ENCODE results near the gene P3H1.
"Not testable (repeated sequence)": the region's sequence is repeated elsewhere in the genome, so short reads cannot be mapped to it uniquely, and the experiment has no call there.

Gene P3H1

GRCh38 chr1:42730002-42730401 lies 36.8 kb downstream of the P3H1 start:
- no peak for DNase-seq

- DNase-seq = not testable (repeated sequence)
Measured at GRCh38 chr1:42725820-42726219, 41.0 kb downstream of the P3H1 start.

GRCh38 chr1:42723511-42723910 lies 43.3 kb downstream of the P3H1 start:
- DNase-seq = no peak

- not testable (repeated sequence) for DNase-seq
Measured at GRCh38 chr1:42722403-42722802, 44.4 kb downstream of the P3H1 start.

- no peak for DNase-seq
Measured at GRCh38 chr1:42721926-42722325, 44.9 kb downstream of the P3H1 start.

- no peak for DNase-seq
Measured at GRCh38 chr1:42720868-42721267, 46.0 kb downstream of the P3H1 start.

- not testable (repeated sequence) for DNase-seq
Measured at GRCh38 chr1:42714441-42714840, 52.4 kb downstream of the P3H1 start.

GRCh38 chr1:42713293-42713692 lies 53.5 kb downstream of the P3H1 start:
- no peak for DNase-seq

- not testable (repeated sequence) for DNase-seq
Measured at GRCh38 chr1:42712808-42713207, 54.0 kb downstream of the P3H1 start.

- no peak for DNase-seq
Measured at GRCh38 chr1:42703888-42704464, 62.9 kb downstream of the P3H1 start.

GRCh38 chr1:42700006-42700405 lies 66.8 kb downstream of the P3H1 start:
- DNase-seq = no peak

GRCh38 chr1:42698081-42698813 lies 68.6 kb downstream of the P3H1 start:
- no peak for DNase-seq
